NCI-H1930 (cell line): ENCODE measurements around the gene ADAM19.
A peak's percentile ranks its signal among the peaks of the same experiment; 100 is the strongest.
"Not testable (repeated sequence)": the region's sequence is repeated elsewhere in the genome, so short reads cannot be mapped to it uniquely, and the experiment has no call there.

Experiments
- DNase-seq, 2 experiments: peaks; one replicate each; lab custom pipeline; 2025; lab: John Stamatoyannopoulos, UW

Gene ADAM19

GRCh38 chr5:157460921-157461792 is 114.4 kb downstream of the ADAM19 start:
- DNase-seq = no peak

- DNase-seq = peak in 1 of 2 experiments; percentile 0
Measured at GRCh38 chr5:157459715-157460599, 115.6 kb downstream of the ADAM19 start, which contains the start of gene NIPAL4. TSS of gene NIPAL4 (plus strand) at chr5:157460213. CDS start at chr5:157460321, 108 bp downstream.

GRCh38 chr5:157458835-157459234 is 116.7 kb downstream of the ADAM19 start:
- no peak for DNase-seq

GRCh38 chr5:157457391-157457790 is 118.2 kb downstream of the ADAM19 start:
- no peak for DNase-seq

- no peak for DNase-seq
Measured at GRCh38 chr5:157456301-157456700, 119.3 kb downstream of the ADAM19 start.

- DNase-seq = no peak
Measured at GRCh38 chr5:157455057-157455456, 120.5 kb downstream of the ADAM19 start.

GRCh38 chr5:157454273-157454672 is 121.3 kb downstream of the ADAM19 start:
- no peak for DNase-seq

- DNase-seq = no peak
Measured at GRCh38 chr5:157451806-157452205, 123.8 kb downstream of the ADAM19 start.

GRCh38 chr5:157450024-157450423 is 125.6 kb downstream of the ADAM19 start:
- DNase-seq = no peak

GRCh38 chr5:157449011-157449723 is 126.4 kb downstream of the ADAM19 start:
- no peak for DNase-seq

- DNase-seq = no peak
Measured at GRCh38 chr5:157447201-157447637, 128.4 kb downstream of the ADAM19 start.

- no peak for DNase-seq
Measured at GRCh38 chr5:157446412-157446935, 129.1 kb downstream of the ADAM19 start.

GRCh38 chr5:157445745-157446411 is 129.7 kb downstream of the ADAM19 start:
- DNase-seq = no peak

GRCh38 chr5:157444224-157444623 is 131.4 kb downstream of the ADAM19 start:
- DNase-seq = no peak

- DNase-seq = no peak
Measured at GRCh38 chr5:157443041-157443549, 132.5 kb downstream of the ADAM19 start.

- DNase-seq = no peak
Measured at GRCh38 chr5:157434096-157434495, 141.5 kb downstream of the ADAM19 start.

- no peak for DNase-seq
Measured at GRCh38 chr5:157431544-157432200, 143.9 kb downstream of the ADAM19 start.

GRCh38 chr5:157429920-157430319 is 145.7 kb downstream of the ADAM19 start:
- not testable (repeated sequence) for DNase-seq
